H9 (cell line): ENCODE results near the gene SERPINA3. TPM values are rescaled to one million over a fixed set of nuclear protein-coding genes. Genes with fewer than 3 reads are reported as not detected.

ENCODE experiments used
- DNase-seq: peaks from one replicate; pipeline ENCODE4 v3.0.0-alpha.2; 2017
- H2AFZ ChIP-seq: one replicate; pipeline ENCODE4 v1.6.1; 2013; ENCODE audit warnings: mild to moderate bottlenecking, low read length, control low read depth, moderate library complexity
- H2AK5ac ChIP-seq: 2 replicates; pipeline ENCODE4 v1.6.1; 2013; ENCODE audit warnings: low read length, control low read depth, mixed read lengths; ENCODE audit not compliant: insufficient read length
- H2BK120ac ChIP-seq: one replicate; pipeline ENCODE4 v1.6.1; 2013; ENCODE audit warnings: low read depth, mild to moderate bottlenecking, low read length, control low read depth, inconsistent platforms; ENCODE audit not compliant: poor library complexity, severe bottlenecking
- H2BK12ac ChIP-seq: 2 replicates; pipeline ENCODE4 v1.6.1; 2013; ENCODE audit warnings: low read length, control low read depth, mixed read lengths, low read depth; ENCODE audit not compliant: insufficient read length
- H2BK15ac ChIP-seq: 2 replicates; pipeline ENCODE4 v1.6.1; 2013; ENCODE audit warnings: low read depth, low read length, control low read depth
- H2BK20ac ChIP-seq: one replicate; pipeline ENCODE4 v1.6.1; 2013; ENCODE audit warnings: low read depth, mild to moderate bottlenecking, low read length, control low read depth, inconsistent platforms; ENCODE audit not compliant: poor library complexity, severe bottlenecking
- H2BK5ac ChIP-seq: 2 replicates; pipeline ENCODE4 v1.6.1; 2013; ENCODE audit warnings: low read length, control low read depth, mixed read lengths; ENCODE audit not compliant: insufficient read length
- H3K14ac ChIP-seq: 2 replicates; pipeline ENCODE4 v1.6.1; 2013; ENCODE audit warnings: low read length, control low read depth; ENCODE audit not compliant: insufficient read depth
- H3K18ac ChIP-seq: 2 replicates; pipeline ENCODE4 v1.6.1; 2013; ENCODE audit warnings: low read depth, mild to moderate bottlenecking, mixed read lengths, low read length, control low read depth; ENCODE audit not compliant: insufficient read length
- H3K23ac ChIP-seq: 2 replicates; pipeline ENCODE4 v1.6.1; 2013; ENCODE audit warnings: low read length, control low read depth, mixed read lengths, low read depth; ENCODE audit not compliant: insufficient read length
- H3K23me2 ChIP-seq: 2 replicates; pipeline ENCODE4 v1.6.1; 2013; ENCODE audit warnings: low read depth, mild to moderate bottlenecking, mixed read lengths, low read length, control low read depth; ENCODE audit not compliant: insufficient read length, poor library complexity, severe bottlenecking
- H3K27ac ChIP-seq: 2 replicates; pipeline ENCODE4 v1.5.1; 2013; ENCODE audit warnings: low read length, control low read depth, mixed read lengths, low read depth; ENCODE audit not compliant: insufficient read length
- H3K27me3 ChIP-seq: 2 replicates; pipeline ENCODE4 v1.6.1; 2013; ENCODE audit warnings: low read length, control low read depth, inconsistent platforms; ENCODE audit not compliant: insufficient read depth
- H3K4ac ChIP-seq: 2 replicates; pipeline ENCODE4 v1.6.1; 2013; ENCODE audit warnings: low read depth, mild to moderate bottlenecking, control low read depth, inconsistent platforms, low read length, moderate library complexity
- H3K4me1 ChIP-seq: 2 replicates; pipeline ENCODE4 v1.6.1; 2013; ENCODE audit warnings: low read length, control low read depth, inconsistent platforms; ENCODE audit not compliant: insufficient read depth
- H3K4me2 ChIP-seq: 2 replicates; pipeline ENCODE4 v1.6.1; 2013; ENCODE audit warnings: low read length, control low read depth, mixed read lengths; ENCODE audit not compliant: insufficient read length, insufficient read depth
- H3K56ac ChIP-seq: 2 replicates; pipeline ENCODE4 v1.6.1; 2013; ENCODE audit warnings: low read depth, mild to moderate bottlenecking, mixed read lengths, low read length, control low read depth; ENCODE audit not compliant: insufficient read length
- H3K79me1 ChIP-seq: 2 replicates; pipeline ENCODE4 v1.6.1; 2013; ENCODE audit warnings: low read depth, mild to moderate bottlenecking, moderate library complexity, low read length, control low read depth, inconsistent platforms; ENCODE audit not compliant: insufficient read depth, poor library complexity, severe bottlenecking
- H3K79me2 ChIP-seq: 2 replicates; pipeline ENCODE4 v1.6.1; 2013; ENCODE audit warnings: low read length, control low read depth, inconsistent platforms; ENCODE audit not compliant: insufficient read depth
- H3K9ac ChIP-seq: 2 replicates; pipeline ENCODE4 v1.6.1; 2013; ENCODE audit warnings: low read length, control low read depth, mixed read lengths; ENCODE audit not compliant: insufficient read length; ENCODE audit errors: extremely low read depth
- H3K9me3 ChIP-seq: one replicate; pipeline ENCODE4 v1.6.1; 2013; ENCODE audit warnings: low read depth, low read length, inconsistent platforms; ENCODE audit not compliant: control insufficient read depth
- H3T11ph ChIP-seq: one replicate; pipeline ENCODE4 v1.6.1; 2013; ENCODE audit warnings: mild to moderate bottlenecking, low read length, control low read depth, inconsistent platforms
- H4K20me1 ChIP-seq: one replicate; pipeline ENCODE4 v1.6.1; 2013; ENCODE audit not compliant: control insufficient read depth, insufficient read length, insufficient read depth
- H4K5ac ChIP-seq: 2 replicates; pipeline ENCODE4 v1.6.1; 2013; ENCODE audit warnings: low read depth, mild to moderate bottlenecking, mixed read lengths, low read length, control low read depth; ENCODE audit not compliant: insufficient read length
- H4K8ac ChIP-seq: replicated peaks from 2 replicates; pipeline ENCODE4 v1.6.1; 2013; ENCODE audit warnings: low read length, control low read depth, mixed read lengths, low read depth; ENCODE audit not compliant: insufficient read length
- H4K91ac ChIP-seq: 2 replicates; pipeline ENCODE4 v1.6.1; 2013; ENCODE audit warnings: low read depth, mild to moderate bottlenecking, moderate library complexity, mixed read lengths, low read length, control low read depth; ENCODE audit not compliant: insufficient read length
- H3K27ac Mint-ChIP-seq, 3 experiments: 2 replicates in 2 of 3; 3 replicates in 1 of 3; pipeline ENCODE4 v1.8.0; 2020 to 2021; ENCODE audit warnings: mixed read lengths in 3 of 3, mild to moderate bottlenecking in 1 of 3, moderate library complexity in 1 of 3
- H3K27me3 Mint-ChIP-seq: 2 replicates; pipeline ENCODE4 v1.8.0; 2021; ENCODE audit warnings: low read depth, mild to moderate bottlenecking, moderate library complexity, mixed read lengths
- H3K36me3 Mint-ChIP-seq, 3 experiments: 2 replicates in 2 of 3; 3 replicates in 1 of 3; pipeline ENCODE4 v1.8.0; 2020 to 2021; ENCODE audit warnings: low read depth in 3 of 3, mixed read lengths in 3 of 3; ENCODE audit not compliant: insufficient read depth in 1 of 3
- H3K4me1 Mint-ChIP-seq, 2 experiments: 2 replicates each; pipeline ENCODE4 v1.8.0; 2020; ENCODE audit warnings: mixed read lengths in 2 of 2
- H3K4me3 Mint-ChIP-seq, 2 experiments: 2 replicates in 1 of 2; 3 replicates in 1 of 2; pipeline ENCODE4 v1.8.0; 2020 to 2021; ENCODE audit warnings: mild to moderate bottlenecking in 2 of 2, mixed read lengths in 2 of 2, moderate library complexity in 1 of 2
- H3K9me3 Mint-ChIP-seq, 2 experiments: 2 replicates in 1 of 2; 3 replicates in 1 of 2; pipeline ENCODE4 v1.8.0; 2020; ENCODE audit warnings: mild to moderate bottlenecking in 2 of 2, mixed read lengths in 2 of 2, moderate library complexity in 1 of 2
- WGBS: extraction: QIAGEN DNeasy Blood & Tissue Kit; methylation state at CpG from one replicate; pipeline ENCODE4 v1.1.7; 2013; ENCODE audit warnings: missing lambda C conversion rate, low lambda C conversion rate, mixed read lengths; ENCODE audit not compliant: insufficient read length; ENCODE audit errors: extremely low coverage; 5-methylcytosine and 5-hydroxymethylcytosine counted together
- total RNA-seq: library from RNA; stranded (reverse); gene quantifications from 2 replicates; pipeline ENCODE4 v1.2.1, GENCODE V29; 2021
- TF ChIP-seq, protein P1 (sequence below): fragments of 200-600 bp; sonication (generic); conservative IDR thresholded peaks from 3 replicates; pipeline ENCODE4 v1.8.0; 2021; ENCODE audit warnings: antibody characterized with exemption, mild to moderate bottlenecking

SERPINA3 gene
- total RNA-seq, 1 experiment from 2014 or later, result not detected

DNA sequence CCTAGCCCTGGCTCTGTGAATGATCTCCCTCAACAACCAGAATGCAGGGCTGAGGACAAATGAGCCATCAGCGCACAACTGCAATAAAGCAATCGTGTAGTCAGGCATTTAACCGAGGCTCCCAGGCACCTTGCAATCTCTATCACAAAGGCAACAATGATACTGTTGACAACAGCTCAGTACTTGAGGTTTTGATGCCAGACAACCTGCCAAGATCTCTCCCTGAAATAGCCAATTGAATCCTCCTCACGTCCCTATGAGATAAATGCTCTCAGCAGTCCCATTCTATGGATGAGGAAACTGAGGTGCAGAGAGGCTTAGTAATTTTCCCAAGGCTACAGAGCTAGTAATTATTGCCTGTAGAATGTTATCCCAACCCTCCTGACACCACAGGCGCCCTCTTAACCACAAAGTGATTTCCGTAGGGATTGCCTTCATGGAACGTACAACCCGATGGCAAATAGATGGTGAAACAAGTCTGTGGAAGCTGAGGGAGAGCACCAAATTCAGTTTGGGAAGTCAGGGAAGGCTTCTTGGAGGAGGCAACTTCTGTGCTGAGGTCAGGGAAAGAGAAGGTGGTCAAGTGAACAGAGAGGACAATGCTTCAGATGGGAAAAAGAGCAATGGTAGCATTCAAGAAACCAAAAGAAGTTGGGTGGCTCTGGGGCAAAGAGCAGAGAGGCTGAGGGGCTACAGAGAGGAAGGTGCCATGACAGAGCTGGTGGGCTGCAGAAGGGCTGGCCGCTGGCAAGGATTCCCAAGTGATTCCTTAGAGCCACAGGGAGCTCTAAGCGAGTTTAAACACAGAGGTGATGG lies 12.6 kb downstream of the SERPINA3 start:
- Histone ChIP-seq H3K79me1 (no peaks in the 10 kb centered on the region), H4K5ac (no peak overlapping the region), H3K4me2 (no peak overlapping the region), H2BK12ac (no peak overlapping the region), H2AK5ac (no peak overlapping the region), H2BK5ac (no peak overlapping the region), H3K18ac (no peak overlapping the region), H4K8ac (no peak overlapping the region), H3K9me3 (no peaks in the 10 kb centered on the region), H3K4ac (no peak overlapping the region), H2BK20ac (no peak overlapping the region), H3K23me2 (no peaks in the 10 kb centered on the region), H3K4me1 (no peaks in the 10 kb centered on the region), H2BK120ac (no peak overlapping the region), H4K91ac (no peak overlapping the region), H3K23ac (no peak overlapping the region), H3T11ph (no peak overlapping the region), H3K9ac (no peak overlapping the region), H3K27me3 (no peaks in the 10 kb centered on the region), H2BK15ac (no peak overlapping the region), H3K27ac (no peak overlapping the region), H4K20me1 (no peaks in the 10 kb centered on the region), H3K56ac (no peak overlapping the region), H3K14ac (no peak overlapping the region), H2AFZ (no peak overlapping the region), H3K79me2 (no peaks in the 10 kb centered on the region)
- no peaks in the 10 kb centered on the region for H3K36me3 Mint-ChIP-seq
- peaks cover 4 to 8% of the 10 kb centered on the region in 2 experiments; a peak in 2 of 5 replicates for H3K9me3 Mint-ChIP-seq
- no peaks in the 10 kb centered on the region for H3K4me1 Mint-ChIP-seq
- H3K27ac Mint-ChIP-seq, result no peak overlapping the region
- no peak for DNase-seq
- peaks cover 20% of the 10 kb centered on the region for H3K27me3 Mint-ChIP-seq
- WGBS, result no CpG with 5 or more reads among the region's 10 CpGs
- TF ChIP-seq, protein P1, sequence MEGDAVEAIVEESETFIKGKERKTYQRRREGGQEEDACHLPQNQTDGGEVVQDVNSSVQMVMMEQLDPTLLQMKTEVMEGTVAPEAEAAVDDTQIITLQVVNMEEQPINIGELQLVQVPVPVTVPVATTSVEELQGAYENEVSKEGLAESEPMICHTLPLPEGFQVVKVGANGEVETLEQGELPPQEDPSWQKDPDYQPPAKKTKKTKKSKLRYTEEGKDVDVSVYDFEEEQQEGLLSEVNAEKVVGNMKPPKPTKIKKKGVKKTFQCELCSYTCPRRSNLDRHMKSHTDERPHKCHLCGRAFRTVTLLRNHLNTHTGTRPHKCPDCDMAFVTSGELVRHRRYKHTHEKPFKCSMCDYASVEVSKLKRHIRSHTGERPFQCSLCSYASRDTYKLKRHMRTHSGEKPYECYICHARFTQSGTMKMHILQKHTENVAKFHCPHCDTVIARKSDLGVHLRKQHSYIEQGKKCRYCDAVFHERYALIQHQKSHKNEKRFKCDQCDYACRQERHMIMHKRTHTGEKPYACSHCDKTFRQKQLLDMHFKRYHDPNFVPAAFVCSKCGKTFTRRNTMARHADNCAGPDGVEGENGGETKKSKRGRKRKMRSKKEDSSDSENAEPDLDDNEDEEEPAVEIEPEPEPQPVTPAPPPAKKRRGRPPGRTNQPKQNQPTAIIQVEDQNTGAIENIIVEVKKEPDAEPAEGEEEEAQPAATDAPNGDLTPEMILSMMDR, result no peak
- H3K4me3 Mint-ChIP-seq, result no peak overlapping the region
